Sigmoid colon (tissue), 4 donors: Measurements from ENCODE around the gene SDK2.

Source experiments
- CTCF ChIP-seq, 4 experiments: fragments of 450-650 bp in 3 of 4; fragments of 200-600 bp in 1 of 4; IDR thresholded peaks; one replicate each; pipeline ENCODE4 v1.5.1; 2016 to 2019; ENCODE audit warnings: antibody characterized with exemption in 4 of 4, mild to moderate bottlenecking in 3 of 4, moderate library complexity in 2 of 4
- EP300 ChIP-seq, 4 donors: sonication (generic); formaldehyde crosslinking; IDR thresholded peaks; one replicate each; pipeline ENCODE4 v1.6.1; 2017; ENCODE audit warnings: antibody characterized with exemption in 4 of 4
- POLR2A ChIP-seq, 2 donors: fragments of 450-650 bp; IDR thresholded peaks; one replicate each; pipeline ENCODE4 v1.6.1; 2016; ENCODE audit warnings: antibody characterized with exemption in 2 of 2, mild to moderate bottlenecking in 2 of 2, moderate library complexity in 2 of 2
- POLR2AphosphoS5 ChIP-seq, 4 donors: sonication (generic); formaldehyde crosslinking; IDR thresholded peaks; one replicate each; pipeline ENCODE4 v1.6.1; 2017; ENCODE audit warnings: antibody characterized with exemption in 4 of 4

DNA sequence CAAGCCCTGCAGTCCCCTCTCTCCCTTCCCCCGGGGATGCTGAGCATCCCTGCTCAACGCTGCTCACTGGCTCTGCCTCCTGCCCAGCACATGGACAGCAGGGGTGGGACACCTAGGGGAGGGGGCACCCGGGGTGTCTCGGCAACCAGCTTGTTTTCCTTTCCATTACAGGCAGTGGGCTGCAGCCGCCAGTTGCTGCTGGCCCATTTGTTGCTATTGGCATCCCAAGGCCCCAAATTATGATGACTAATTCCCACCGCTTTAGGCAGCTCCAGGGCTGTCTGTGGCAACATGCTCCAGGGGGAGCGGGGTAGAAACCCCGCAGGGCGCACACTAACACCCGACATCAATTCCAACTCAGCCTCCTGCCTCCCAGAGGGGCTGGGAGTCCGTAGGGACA lies 4.9 kb downstream of the SDK2 start:
- no peak for TF ChIP-seq POLR2A (IDR thresholded peaks at IDR 0.05)
- TF ChIP-seq CTCF (IDR thresholded peaks at IDR 0.05), result no peak
- no peak for TF ChIP-seq EP300 (IDR thresholded peaks at IDR 0.05)
- TF ChIP-seq POLR2AphosphoS5 (IDR thresholded peaks at IDR 0.05), result no peak
